22Rv1 (cell line): ENCODE results near the gene MYCBP2.

Experiments used
- ZFX ChIP-seq: fragments of 450-650 bp; IDR thresholded peaks from 2 replicates; pipeline ENCODE4 v1.6.1; 2017; ENCODE audit warnings: antibody characterized with exemption, borderline replicate concordance
- TF ChIP-seq, protein P1 (sequence below): fragments of 450-650 bp; IDR thresholded peaks from 2 replicates; pipeline ENCODE4 v1.5.1; 2017; ENCODE audit warnings: mild to moderate bottlenecking

DNA sequence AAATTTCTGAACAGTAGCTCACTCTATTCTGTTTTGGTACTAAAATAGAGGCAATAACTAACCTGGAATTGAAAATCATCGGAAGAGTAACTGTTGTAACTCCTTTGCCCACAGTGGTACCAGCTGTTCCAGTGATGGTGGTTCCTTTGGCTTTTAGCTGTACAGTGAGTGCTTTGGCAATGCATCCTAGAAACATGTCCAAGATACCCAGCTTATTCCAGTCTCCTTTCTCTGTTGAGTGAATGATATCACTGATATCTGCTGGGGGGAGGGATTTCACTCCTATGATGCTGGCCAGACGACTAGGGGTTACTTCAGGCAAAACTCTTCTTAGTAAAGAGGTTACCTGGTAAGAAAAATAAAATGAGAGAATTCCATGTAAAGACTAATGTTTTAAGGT lies 259.4 kb downstream of the MYCBP2 start:
- TF ChIP-seq, protein P1, sequence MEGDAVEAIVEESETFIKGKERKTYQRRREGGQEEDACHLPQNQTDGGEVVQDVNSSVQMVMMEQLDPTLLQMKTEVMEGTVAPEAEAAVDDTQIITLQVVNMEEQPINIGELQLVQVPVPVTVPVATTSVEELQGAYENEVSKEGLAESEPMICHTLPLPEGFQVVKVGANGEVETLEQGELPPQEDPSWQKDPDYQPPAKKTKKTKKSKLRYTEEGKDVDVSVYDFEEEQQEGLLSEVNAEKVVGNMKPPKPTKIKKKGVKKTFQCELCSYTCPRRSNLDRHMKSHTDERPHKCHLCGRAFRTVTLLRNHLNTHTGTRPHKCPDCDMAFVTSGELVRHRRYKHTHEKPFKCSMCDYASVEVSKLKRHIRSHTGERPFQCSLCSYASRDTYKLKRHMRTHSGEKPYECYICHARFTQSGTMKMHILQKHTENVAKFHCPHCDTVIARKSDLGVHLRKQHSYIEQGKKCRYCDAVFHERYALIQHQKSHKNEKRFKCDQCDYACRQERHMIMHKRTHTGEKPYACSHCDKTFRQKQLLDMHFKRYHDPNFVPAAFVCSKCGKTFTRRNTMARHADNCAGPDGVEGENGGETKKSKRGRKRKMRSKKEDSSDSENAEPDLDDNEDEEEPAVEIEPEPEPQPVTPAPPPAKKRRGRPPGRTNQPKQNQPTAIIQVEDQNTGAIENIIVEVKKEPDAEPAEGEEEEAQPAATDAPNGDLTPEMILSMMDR: no peak
- TF ChIP-seq ZFX: no peak
